ENCODE data around the gene GAS7. TPM values are rescaled to one million over a fixed set of nuclear protein-coding genes. Genes with fewer than 3 reads are reported as not detected.
"Not testable (repeated sequence)": the region's sequence is repeated elsewhere in the genome, so short reads cannot be mapped to it uniquely, and the experiment has no call there.

The GAS7 gene
- total RNA-seq, 1 experiment from 2014 or later, result 0.23 TPM

GRCh38 chr17:9944704-9945103 is 253.7 kb downstream of the GAS7 start:
- DNase-seq (ENCODE audit: low read depth), result no peak

GRCh38 chr17:9943343-9943742 is 255.1 kb downstream of the GAS7 start:
- no peak for DNase-seq (ENCODE audit: low read depth)

GRCh38 chr17:9942885-9943284 is 255.5 kb downstream of the GAS7 start:
- DNase-seq (ENCODE audit: low read depth), result no peak

GRCh38 chr17:9941305-9941704 is 257.1 kb downstream of the GAS7 start:
- no peak for DNase-seq (ENCODE audit: low read depth)

- no peak for DNase-seq (ENCODE audit: low read depth)
Observed at GRCh38 chr17:9940841-9941240, 257.6 kb downstream of the GAS7 start.

GRCh38 chr17:9938764-9939163 is 259.6 kb downstream of the GAS7 start:
- DNase-seq (ENCODE audit: low read depth), result no peak

- no peak for DNase-seq (ENCODE audit: low read depth)
Observed at GRCh38 chr17:9937901-9938300, 260.5 kb downstream of the GAS7 start.

- DNase-seq (ENCODE audit: low read depth), result no peak
Observed at GRCh38 chr17:9937241-9937761, 261.1 kb downstream of the GAS7 start.

GRCh38 chr17:9936095-9936494 is 262.3 kb downstream of the GAS7 start:
- DNase-seq (ENCODE audit: low read depth), result no peak

GRCh38 chr17:9935408-9935807 is 263.0 kb downstream of the GAS7 start:
- no peak for DNase-seq (ENCODE audit: low read depth)

- DNase-seq (ENCODE audit: low read depth), result no peak
Observed at GRCh38 chr17:9934331-9934730, 264.1 kb downstream of the GAS7 start.

- no peak for DNase-seq (ENCODE audit: low read depth)
Observed at GRCh38 chr17:9932491-9932890, 265.9 kb downstream of the GAS7 start.

- DNase-seq (ENCODE audit: low read depth), result no peak
Observed at GRCh38 chr17:9931144-9931741, 267.2 kb downstream of the GAS7 start.

GRCh38 chr17:9929871-9930270 is 268.5 kb downstream of the GAS7 start:
- no peak for DNase-seq (ENCODE audit: low read depth)

- DNase-seq (ENCODE audit: low read depth), result peak; percentile 56
Observed at GRCh38 chr17:9928601-9929333, 269.6 kb downstream of the GAS7 start.

GRCh38 chr17:9926150-9926804 is 272.1 kb downstream of the GAS7 start:
- DNase-seq (ENCODE audit: low read depth), result no peak

- DNase-seq (ENCODE audit: low read depth), result no peak
Observed at GRCh38 chr17:9925457-9925856, 272.9 kb downstream of the GAS7 start.

GRCh38 chr17:9924735-9925191 is 273.6 kb downstream of the GAS7 start:
- DNase-seq (ENCODE audit: low read depth), result peak; percentile 57

GRCh38 chr17:9922012-9922848 is 276.2 kb downstream of the GAS7 start:
- no peak for DNase-seq (ENCODE audit: low read depth)

GRCh38 chr17:9921216-9921615 is 277.2 kb downstream of the GAS7 start:
- not testable (repeated sequence) for DNase-seq (ENCODE audit: low read depth)

GRCh38 chr17:9918804-9919352 is 279.5 kb downstream of the GAS7 start:
- no peak for DNase-seq (ENCODE audit: low read depth)

Data from LHCN-M2 (cell line).